GM12873 (cell line): Measurements from ENCODE around the gene SLAMF6.
A peak's percentile ranks its signal among the peaks of the same experiment; 100 is the strongest.

Experiments used
- CTCF ChIP-seq: IDR thresholded peaks from 2 replicates; pipeline ENCODE4 v1.5.1; 2012; ENCODE audit warnings: low read depth, mild to moderate bottlenecking, moderate library complexity, low read length, control low read depth; ENCODE audit not compliant: insufficient read depth; ENCODE audit errors: missing control alignments

Gene SLAMF6

DNA sequence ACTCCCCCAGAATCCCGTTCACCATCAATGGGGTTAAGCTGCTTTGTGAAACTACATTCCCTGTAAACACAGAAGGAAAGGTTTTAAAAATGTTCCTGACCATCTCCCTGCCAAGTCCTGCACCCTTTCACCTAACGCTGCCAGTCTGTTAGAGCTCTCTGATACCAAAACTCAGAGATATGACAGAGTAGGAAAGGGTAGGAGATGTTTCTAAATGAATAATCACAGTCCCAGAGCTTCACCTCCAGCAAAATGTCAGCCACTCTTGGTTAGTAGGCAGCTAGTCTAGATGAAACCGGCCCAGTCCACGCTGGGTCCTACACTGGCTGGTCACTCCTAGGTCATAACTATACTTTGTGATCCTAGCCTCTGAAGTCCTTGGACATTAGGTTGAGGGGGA, 26.7 kb downstream of the SLAMF6 start:
- TF ChIP-seq CTCF = no peak

GRCh38 chr1:160494620-160495019, 28.4 kb downstream of the SLAMF6 start:
- TF ChIP-seq CTCF = peak; percentile 35

DNA sequence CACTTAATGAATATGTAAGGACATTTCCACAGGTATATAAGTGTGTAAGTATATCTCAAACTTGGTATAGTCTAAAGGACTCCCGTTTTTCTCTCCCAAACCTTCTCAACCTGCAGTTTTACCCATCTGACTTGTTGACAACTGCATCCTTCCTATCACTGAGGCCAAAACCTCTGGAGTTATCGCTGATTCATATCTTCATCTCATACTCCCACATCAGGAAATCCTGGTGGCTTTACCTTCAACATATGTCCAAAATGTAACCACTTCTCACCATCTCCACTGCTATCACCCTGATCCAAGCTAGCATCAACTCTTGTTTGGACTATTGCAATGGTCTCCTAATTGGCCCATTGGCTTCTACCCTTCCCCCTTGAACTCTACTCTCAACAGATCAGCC, 30.4 kb downstream of the SLAMF6 start:
- TF ChIP-seq CTCF = no peak

- no peak for TF ChIP-seq CTCF
Measured at GRCh38 chr1:160491981-160492380, 31.1 kb downstream of the SLAMF6 start.

- TF ChIP-seq CTCF = no peak
Measured at GRCh38 chr1:160491017-160491416, 32.0 kb downstream of the SLAMF6 start.

- no peak for TF ChIP-seq CTCF
Measured at GRCh38 chr1:160489513-160490261, 33.4 kb downstream of the SLAMF6 start.

DNA sequence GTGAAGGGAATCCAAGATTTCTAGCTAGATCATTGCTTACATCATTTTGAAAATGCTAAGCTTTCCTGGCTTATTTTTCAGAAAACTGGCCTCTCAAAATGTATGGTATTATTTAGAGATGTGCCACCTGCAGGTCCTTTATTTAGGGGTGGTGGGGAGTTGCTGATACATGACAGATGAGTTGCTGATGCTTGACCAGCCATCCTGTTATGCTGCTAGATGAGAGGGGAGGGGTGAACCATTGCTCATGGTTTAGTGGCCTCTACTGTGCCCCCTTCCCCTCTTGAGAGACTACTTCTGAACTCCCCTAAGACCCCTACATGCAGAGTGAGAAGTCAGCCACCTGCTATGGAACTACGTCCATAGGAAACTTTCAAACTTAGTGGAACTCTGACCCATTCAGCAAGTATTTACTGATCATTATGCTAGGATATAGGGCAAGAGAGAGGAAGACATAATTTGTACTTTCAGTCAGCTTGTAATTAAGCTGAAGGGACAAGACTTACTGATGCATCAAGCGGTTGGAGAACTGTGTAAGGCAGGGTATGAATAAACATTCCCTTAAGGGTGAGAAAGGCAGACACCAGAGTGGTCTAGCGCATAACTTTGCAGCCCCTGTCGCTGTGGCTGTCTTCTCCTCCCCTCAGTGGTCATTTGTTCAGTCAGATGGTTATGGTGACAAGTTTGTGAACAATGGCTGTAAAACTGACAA, 34.6 kb downstream of the SLAMF6 start:
- no peak for TF ChIP-seq CTCF
